ENCODE results near the gene LAMTOR5. TPM values are rescaled to one million over a fixed set of nuclear protein-coding genes. Genes with fewer than 3 reads are reported as not detected.
"Not testable (repeated sequence)": the region's sequence is repeated elsewhere in the genome, so short reads cannot be mapped to it uniquely, and the experiment has no call there.

Gene LAMTOR5
- polyA plus RNA-seq, 3 donors = 304 to 420 (median 368) TPM

- Histone ChIP-seq H3K27me3 (ENCODE audit: control insufficient read depth in 2 of 2, insufficient read depth in 2 of 2, low read length in 2 of 2) (no peaks in the 10 kb centered on the region), H3K4me2 (replicated peaks; ENCODE audit: extremely low read depth, low read length, poor library complexity, severe bottlenecking) (no peak overlapping the region), H3K4me3 (replicated peaks in 1 of 3; ENCODE audit: low read depth in 2 of 3, low read length in 3 of 3) (no peak overlapping the region), H3K9ac (ENCODE audit: insufficient read depth, low read length, poor library complexity, severe bottlenecking) (no peak overlapping the region), H3K4me1 (ENCODE audit: control insufficient read depth in 1 of 2, insufficient read depth in 2 of 2, low read length in 2 of 2) (peaks cover 14 to 23% of the 10 kb centered on the region in 2 donors), H4K20me1 (ENCODE audit: insufficient read depth, low read length) (peaks cover 6% of the 10 kb centered on the region), H3K36me3 (replicated peaks in 1 of 2; ENCODE audit: control insufficient read depth in 1 of 2, insufficient read depth in 2 of 2, low read length in 2 of 2) (peaks cover 60 to 66% of the 10 kb centered on the region in 2 donors), H2AFZ (ENCODE audit: insufficient read depth, low read depth, low read length, poor library complexity, severe bottlenecking) (no peak overlapping the region), H3K79me2 (ENCODE audit: insufficient read depth, low read length) (peaks cover 35% of the 10 kb centered on the region), H3K27ac (ENCODE audit: low read depth in 1 of 2, low read length in 2 of 2) (no peak overlapping the region), H3K9me3 (replicated peaks in 1 of 2; ENCODE audit: control insufficient read depth in 1 of 2, insufficient read depth in 1 of 2, low read length in 2 of 2) (no peaks in the 10 kb centered on the region)
- H3K4me3 Mint-ChIP-seq = no peak overlapping the region
- WGBS (ENCODE audit: insufficient coverage) = no CpG with 5 or more reads among the region's 4 CpGs
- no peaks in the 10 kb centered on the region for H3K9me3 Mint-ChIP-seq
- intact Hi-C loops (cut with micrococcal nuclease) = loop anchor here in 1 of 2 donors (10.0 kb wide), 1 partner anchor 370 kb away; the partner anchor contains the start of gene STRIP1
- peaks cover 39 to 52% of the 10 kb centered on the region in 2 donors for H3K36me3 Mint-ChIP-seq
- DNase-seq = no peak
- no peak overlapping the region for H3K27ac Mint-ChIP-seq
- peaks cover 20% of the 10 kb centered on the region for H3K4me1 Mint-ChIP-seq
- H3K27me3 Mint-ChIP-seq (ENCODE audit: low read depth in 3 of 3) = peaks cover 0 to 5% (median 0%) of the 10 kb centered on the region in 3 donors
- TF ChIP-seq, protein P1, sequence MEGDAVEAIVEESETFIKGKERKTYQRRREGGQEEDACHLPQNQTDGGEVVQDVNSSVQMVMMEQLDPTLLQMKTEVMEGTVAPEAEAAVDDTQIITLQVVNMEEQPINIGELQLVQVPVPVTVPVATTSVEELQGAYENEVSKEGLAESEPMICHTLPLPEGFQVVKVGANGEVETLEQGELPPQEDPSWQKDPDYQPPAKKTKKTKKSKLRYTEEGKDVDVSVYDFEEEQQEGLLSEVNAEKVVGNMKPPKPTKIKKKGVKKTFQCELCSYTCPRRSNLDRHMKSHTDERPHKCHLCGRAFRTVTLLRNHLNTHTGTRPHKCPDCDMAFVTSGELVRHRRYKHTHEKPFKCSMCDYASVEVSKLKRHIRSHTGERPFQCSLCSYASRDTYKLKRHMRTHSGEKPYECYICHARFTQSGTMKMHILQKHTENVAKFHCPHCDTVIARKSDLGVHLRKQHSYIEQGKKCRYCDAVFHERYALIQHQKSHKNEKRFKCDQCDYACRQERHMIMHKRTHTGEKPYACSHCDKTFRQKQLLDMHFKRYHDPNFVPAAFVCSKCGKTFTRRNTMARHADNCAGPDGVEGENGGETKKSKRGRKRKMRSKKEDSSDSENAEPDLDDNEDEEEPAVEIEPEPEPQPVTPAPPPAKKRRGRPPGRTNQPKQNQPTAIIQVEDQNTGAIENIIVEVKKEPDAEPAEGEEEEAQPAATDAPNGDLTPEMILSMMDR (IDR thresholded peaks at IDR 0.05) = no peak
Observed at GRCh38 chr1:110404401-110404800, 3.1 kb downstream of the LAMTOR5 start.

GRCh38 chr1:110403805-110404204 is 3.7 kb downstream of the LAMTOR5 start:
- Mint-ChIP-seq H3K4me3 (no peak overlapping the region), H3K36me3 (peaks cover 39 to 55% of the 10 kb centered on the region in 2 donors), H3K4me1 (peaks cover 18% of the 10 kb centered on the region), H3K9me3 (no peaks in the 10 kb centered on the region), H3K27me3 (ENCODE audit: low read depth in 3 of 3) (peaks cover 0 to 5% (median 0%) of the 10 kb centered on the region in 3 donors), H3K27ac (no peak overlapping the region)
- Histone ChIP-seq H2AFZ (ENCODE audit: insufficient read depth, low read depth, low read length, poor library complexity, severe bottlenecking) (no peak overlapping the region), H3K9ac (ENCODE audit: insufficient read depth, low read length, poor library complexity, severe bottlenecking) (no peak overlapping the region), H3K79me2 (ENCODE audit: insufficient read depth, low read length) (peaks cover 35% of the 10 kb centered on the region), H4K20me1 (ENCODE audit: insufficient read depth, low read length) (peaks cover 6% of the 10 kb centered on the region), H3K4me3 (replicated peaks in 1 of 3; ENCODE audit: low read depth in 2 of 3, low read length in 3 of 3) (no peak overlapping the region), H3K27ac (ENCODE audit: low read depth in 1 of 2, low read length in 2 of 2) (no peak overlapping the region), H3K4me1 (ENCODE audit: control insufficient read depth in 1 of 2, insufficient read depth in 2 of 2, low read length in 2 of 2) (peaks cover 14 to 23% of the 10 kb centered on the region in 2 donors), H3K36me3 (replicated peaks in 1 of 2; ENCODE audit: control insufficient read depth in 1 of 2, insufficient read depth in 2 of 2, low read length in 2 of 2) (peaks cover 62 to 72% of the 10 kb centered on the region in 2 donors), H3K4me2 (replicated peaks; ENCODE audit: extremely low read depth, low read length, poor library complexity, severe bottlenecking) (no peak overlapping the region), H3K27me3 (ENCODE audit: control insufficient read depth in 2 of 2, insufficient read depth in 2 of 2, low read length in 2 of 2) (no peaks in the 10 kb centered on the region), H3K9me3 (replicated peaks in 1 of 2; ENCODE audit: control insufficient read depth in 1 of 2, insufficient read depth in 1 of 2, low read length in 2 of 2) (no peaks in the 10 kb centered on the region)
- TF ChIP-seq, protein P1 (IDR thresholded peaks at IDR 0.05) = no peak
- no peak for DNase-seq
- 100% methylated on average over 1 of the region's 5 CpGs for WGBS (ENCODE audit: insufficient coverage)
- intact Hi-C loops (cut with micrococcal nuclease) = loop anchor here in 1 of 2 donors (10.0 kb wide), 1 partner anchor 369 kb away; the partner anchor contains the start of gene STRIP1

DNA sequence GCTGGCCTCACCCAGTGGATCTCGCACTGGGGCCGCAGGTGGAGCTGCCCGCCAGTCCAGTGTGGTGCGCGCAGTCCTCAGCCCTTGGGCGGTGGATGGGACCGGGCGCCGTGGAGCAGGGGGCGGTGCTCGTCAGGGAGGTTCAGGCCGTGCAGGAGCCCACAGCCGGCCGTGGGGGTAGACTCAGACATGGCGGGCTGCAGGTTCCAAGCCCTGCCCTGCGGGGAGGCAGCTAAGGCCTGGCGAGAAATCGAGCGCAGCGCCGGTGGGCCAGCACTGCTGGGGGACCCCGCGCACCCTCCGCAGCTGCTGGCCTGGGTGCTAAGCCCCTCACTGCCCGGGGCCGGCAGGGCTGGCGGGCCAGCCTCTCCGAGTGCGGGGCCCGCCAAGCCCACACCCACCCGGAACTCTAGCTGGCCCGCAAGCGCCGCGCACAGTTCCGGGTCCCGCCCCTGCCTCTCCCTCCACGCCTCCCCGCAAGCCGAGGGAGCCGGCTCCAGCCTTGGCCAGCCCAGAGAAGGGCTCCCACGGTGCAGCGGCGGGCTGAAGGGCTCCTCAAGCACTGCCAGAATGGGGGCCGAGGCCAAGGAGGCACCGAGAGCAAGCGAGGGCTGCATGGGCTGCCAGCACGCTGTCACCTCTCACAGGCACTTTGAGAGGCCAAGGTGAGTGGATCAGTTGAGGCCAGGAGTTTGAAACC is 11.1 kb downstream of the LAMTOR5 start:
- H3K27me3 Mint-ChIP-seq (ENCODE audit: low read depth in 3 of 3); H3K27ac ChIP-seq (ENCODE audit: low read depth in 1 of 2, low read length in 2 of 2); H3K79me2 ChIP-seq (ENCODE audit: insufficient read depth, low read length); H2AFZ ChIP-seq (ENCODE audit: insufficient read depth, low read depth, low read length, poor library complexity, severe bottlenecking); H3K4me3 Mint-ChIP-seq; H4K20me1 ChIP-seq (ENCODE audit: insufficient read depth, low read length); H3K4me2 ChIP-seq (replicated peaks; ENCODE audit: extremely low read depth, low read length, poor library complexity, severe bottlenecking); H3K4me3 ChIP-seq (replicated peaks in 1 of 3; ENCODE audit: low read depth in 2 of 3, low read length in 3 of 3); H3K9me3 ChIP-seq (replicated peaks in 1 of 2; ENCODE audit: control insufficient read depth in 1 of 2, insufficient read depth in 1 of 2, low read length in 2 of 2); H3K27ac Mint-ChIP-seq; H3K4me1 ChIP-seq (ENCODE audit: control insufficient read depth in 1 of 2, insufficient read depth in 2 of 2, low read length in 2 of 2); H3K9me3 Mint-ChIP-seq; H3K27me3 ChIP-seq (ENCODE audit: control insufficient read depth in 2 of 2, insufficient read depth in 2 of 2, low read length in 2 of 2); H3K9ac ChIP-seq (ENCODE audit: insufficient read depth, low read length, poor library complexity, severe bottlenecking); DNase-seq; H3K4me1 Mint-ChIP-seq; intact Hi-C loops (cut with micrococcal nuclease): not testable (repeated sequence)
- peaks cover 25 to 61% of the 10 kb centered on the region in 2 donors for H3K36me3 ChIP-seq (replicated peaks in 1 of 2; ENCODE audit: control insufficient read depth in 1 of 2, insufficient read depth in 2 of 2, low read length in 2 of 2)
- H3K36me3 Mint-ChIP-seq = peaks cover 37 to 74% of the 10 kb centered on the region in 2 donors
- WGBS (ENCODE audit: insufficient coverage) = 99% methylated on average over 46 of the region's 48 CpGs
